Stimulated activated CD4-positive, alpha-beta T cell treated with anti-CD3 and anti-CD28 coated beads, Interleukin-4, amount 100 ng/mL, for 1 hour (primary cell): Measurements from ENCODE around the gene DMTF1.
A peak's percentile ranks its signal among the peaks of the same experiment; 100 is the strongest.
"Not testable (repeated sequence)": the region's sequence is repeated elsewhere in the genome, so short reads cannot be mapped to it uniquely, and the experiment has no call there.

ENCODE experiments used
- DNase-seq: peaks from one replicate; pipeline ENCODE4 v3.0.0-alpha.2; 2020

Gene DMTF1

GRCh38 chr7:87152112-87152896, at the start of gene DMTF1:
DMTF1 (plus strand) TSS chr7:87152453; CDS start chr7:87164942, 12,489 bp downstream.
- DNase-seq = peak; percentile 86

GRCh38 chr7:87105401-87105800, 46.9 kb upstream of the DMTF1 start:
- DNase-seq = no peak

DNA sequence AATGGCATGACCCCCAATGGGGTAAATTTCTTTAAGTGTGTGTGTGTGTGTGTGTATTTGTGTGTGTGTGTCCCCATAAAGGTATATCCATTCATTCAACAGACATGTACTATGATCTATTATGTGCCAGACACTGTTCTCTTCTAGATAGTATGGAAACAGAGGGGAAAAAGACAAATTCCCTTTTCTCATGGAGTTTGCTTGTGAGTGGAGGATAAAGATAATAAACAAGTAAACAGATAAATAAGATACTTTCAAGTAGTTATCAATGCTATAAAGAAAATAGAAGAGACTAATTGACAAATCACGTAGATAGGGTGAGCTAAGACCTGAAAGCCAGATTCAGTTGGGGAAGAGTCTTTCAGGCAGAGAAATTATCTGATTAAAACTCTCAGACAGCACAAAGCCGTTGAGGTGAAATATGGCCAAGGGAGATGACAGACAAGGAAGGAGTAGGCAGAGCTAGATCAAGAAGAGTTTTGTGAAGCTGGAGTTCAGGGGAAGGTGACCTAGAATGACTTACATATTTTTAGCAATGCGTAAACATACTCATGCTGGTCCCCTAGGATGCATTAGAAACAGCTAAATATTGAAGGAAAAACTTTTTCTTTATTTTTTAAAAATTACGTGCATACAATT, 45.2 kb upstream of the DMTF1 start:
- DNase-seq = no peak

GRCh38 chr7:87107949-87108776, 44.1 kb upstream of the DMTF1 start:
- no peak for DNase-seq

GRCh38 chr7:87110778-87111177, 41.5 kb upstream of the DMTF1 start:
- DNase-seq = no peak

DNA sequence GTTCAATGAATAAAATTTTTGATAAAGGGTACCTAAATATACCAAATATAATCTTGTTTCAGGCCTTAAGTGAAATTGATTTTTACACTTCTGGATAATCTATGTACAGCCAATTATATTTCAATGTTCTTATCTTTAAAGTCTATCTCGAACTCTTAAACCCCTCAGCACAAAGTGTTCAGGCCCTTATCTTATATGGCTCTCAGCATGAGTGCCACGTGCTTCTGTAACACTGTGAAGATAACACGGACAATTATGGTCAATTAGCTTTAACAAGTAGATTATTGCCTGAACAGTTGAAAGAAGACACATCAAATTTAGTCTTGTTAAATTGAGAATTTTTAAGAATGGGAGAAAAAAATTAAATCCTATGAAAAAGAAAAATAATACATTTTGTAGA, 40.4 kb upstream of the DMTF1 start:
- no peak for DNase-seq

GRCh38 chr7:87113077-87113476, 39.2 kb upstream of the DMTF1 start:
- DNase-seq = no peak

DNA sequence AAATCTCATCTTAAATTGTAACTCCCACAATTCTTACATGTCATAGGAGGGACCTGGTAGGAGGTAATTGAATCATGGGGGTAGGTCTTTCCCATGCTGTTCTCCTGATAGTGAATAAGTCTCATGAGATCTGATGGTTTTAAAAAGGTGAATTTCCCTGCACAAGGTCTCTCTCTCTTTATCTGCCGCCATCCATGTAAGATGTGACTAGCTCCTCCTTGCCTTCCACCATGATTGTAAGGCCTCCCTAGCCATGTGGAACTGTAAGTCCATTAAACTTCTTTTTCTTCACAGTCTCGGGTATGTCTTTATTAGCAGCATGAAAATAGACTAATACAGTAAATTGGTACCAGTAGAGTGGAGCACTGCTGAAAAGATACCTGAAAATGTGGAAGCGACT, 38.3 kb upstream of the DMTF1 start:
- DNase-seq = not testable (repeated sequence)

- not testable (repeated sequence) for DNase-seq
Observed at GRCh38 chr7:87115772-87116171, 36.5 kb upstream of the DMTF1 start.

- no peak for DNase-seq
Observed at GRCh38 chr7:87116315-87116714, 35.9 kb upstream of the DMTF1 start.

GRCh38 chr7:87119581-87119980, 32.7 kb upstream of the DMTF1 start:
- DNase-seq = no peak

DNA sequence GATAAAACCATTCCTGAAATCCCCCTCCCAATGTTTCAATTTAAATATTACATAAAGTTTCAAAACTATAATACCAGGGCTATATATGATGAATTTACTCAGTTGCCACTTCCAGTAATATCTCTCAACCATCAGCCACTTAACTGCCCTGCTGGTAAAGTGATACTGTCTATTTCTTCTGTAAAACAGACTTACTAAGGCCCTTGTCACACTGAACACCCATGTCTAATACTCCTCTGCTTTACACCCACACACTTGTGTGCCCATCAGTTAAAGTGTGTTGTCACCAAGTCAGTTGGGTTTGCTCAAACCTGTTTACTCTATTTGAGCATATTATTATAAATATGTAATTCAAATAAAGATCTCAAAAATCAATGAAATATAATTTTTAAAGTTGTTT, 29.1 kb upstream of the DMTF1 start:
- no peak for DNase-seq

DNA sequence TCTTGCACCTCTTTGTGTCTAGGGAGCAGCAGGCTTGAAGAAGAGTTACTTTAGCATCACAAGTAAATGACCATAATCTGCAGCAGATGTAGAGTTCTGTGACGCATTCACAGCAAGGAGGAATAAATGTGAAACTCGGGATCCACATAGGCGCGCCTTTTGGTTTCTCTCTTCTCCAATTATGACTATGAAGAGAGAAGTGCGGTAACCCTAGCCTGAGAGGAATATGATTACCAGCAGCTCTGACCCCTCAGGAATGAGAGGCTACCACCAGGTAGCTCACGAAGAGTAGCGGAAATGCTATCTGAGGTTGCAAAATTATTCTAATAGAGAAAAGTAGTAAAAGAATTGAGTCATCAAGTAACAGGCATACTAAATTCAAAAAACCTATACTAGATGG, 25.2 kb upstream of the DMTF1 start:
- no peak for DNase-seq

DNA sequence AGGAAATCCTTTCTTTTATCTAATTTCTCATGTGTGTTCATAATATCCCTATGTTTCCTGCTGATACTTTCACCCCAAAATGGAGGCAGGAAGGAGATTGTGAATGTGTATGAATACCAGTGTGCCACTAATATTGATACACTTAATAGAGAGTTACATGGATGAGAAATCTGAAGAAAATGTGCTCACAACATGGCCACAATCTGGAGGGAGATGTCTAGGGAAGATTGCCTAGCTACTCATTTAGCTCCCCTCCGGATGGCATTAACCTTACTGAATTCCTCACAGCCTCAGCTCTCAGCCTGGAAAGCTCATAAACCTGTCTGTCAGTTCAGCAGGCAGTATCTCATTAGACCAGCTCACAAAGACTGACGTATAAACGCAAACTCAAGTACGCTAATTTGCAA, 23.4 kb upstream of the DMTF1 start:
- no peak for DNase-seq

GRCh38 chr7:87129332-87129731, 22.9 kb upstream of the DMTF1 start:
- DNase-seq = no peak

- DNase-seq = no peak
Observed at GRCh38 chr7:87129848-87130247, 22.4 kb upstream of the DMTF1 start.

DNA sequence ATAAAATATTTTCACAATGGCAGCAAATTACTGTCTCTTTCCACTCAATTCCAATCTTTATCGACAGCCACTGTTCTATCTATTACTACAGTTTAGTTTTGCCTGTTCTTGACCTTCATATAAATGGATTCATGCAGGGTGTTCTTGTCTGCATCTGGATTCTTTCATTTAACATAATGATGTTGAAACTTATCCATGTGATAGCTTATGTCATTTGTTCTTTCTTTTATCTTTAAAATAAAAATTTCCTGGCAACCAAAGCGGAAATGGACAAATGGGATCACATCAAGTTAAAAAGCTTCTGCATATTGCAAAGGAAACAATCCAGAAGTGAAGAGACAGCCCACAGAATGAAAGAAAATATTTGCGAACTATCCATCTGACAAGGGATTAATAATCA, 20.5 kb upstream of the DMTF1 start:
- no peak for DNase-seq

GRCh38 chr7:87137271-87137670, 15.0 kb upstream of the DMTF1 start:
- DNase-seq = no peak

- no peak for DNase-seq
Observed at GRCh38 chr7:87139514-87139913, 12.7 kb upstream of the DMTF1 start.

- no peak for DNase-seq
Observed at GRCh38 chr7:87140271-87140748, 11.9 kb upstream of the DMTF1 start.

- no peak for DNase-seq
Observed at GRCh38 chr7:87144173-87144657, 8.0 kb upstream of the DMTF1 start.

DNA sequence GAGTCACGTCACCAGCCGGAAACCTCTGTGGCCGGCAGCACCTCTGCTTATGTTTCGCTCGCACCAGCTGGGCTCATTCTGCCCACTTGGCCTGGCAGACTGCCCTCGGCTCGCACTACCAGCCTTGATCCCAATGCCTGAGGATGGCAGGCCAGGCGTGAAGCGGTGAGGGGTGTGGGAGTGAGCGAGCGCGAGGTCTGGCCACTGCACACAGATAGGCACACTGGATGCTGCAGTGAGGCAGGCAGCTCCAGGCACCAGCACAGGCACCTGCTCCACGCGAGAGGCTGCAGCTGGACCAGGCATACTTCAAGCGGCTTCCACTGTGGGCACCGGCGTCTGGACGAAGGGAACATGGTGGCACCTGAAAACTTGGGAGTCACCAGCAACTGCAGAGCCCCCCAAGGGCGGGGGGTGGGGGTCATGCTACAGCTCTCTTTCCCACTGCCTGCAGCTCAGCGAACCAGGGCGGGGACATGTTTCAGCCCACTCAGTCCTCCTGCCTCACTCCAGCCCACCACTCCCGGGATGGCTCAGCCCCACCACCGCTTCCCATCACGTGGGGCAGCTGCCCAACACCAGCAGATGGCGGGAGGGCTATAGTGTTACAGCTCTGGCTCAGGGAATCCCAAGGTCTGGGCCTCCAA, 5.4 kb upstream of the DMTF1 start:
- DNase-seq = no peak

DNA sequence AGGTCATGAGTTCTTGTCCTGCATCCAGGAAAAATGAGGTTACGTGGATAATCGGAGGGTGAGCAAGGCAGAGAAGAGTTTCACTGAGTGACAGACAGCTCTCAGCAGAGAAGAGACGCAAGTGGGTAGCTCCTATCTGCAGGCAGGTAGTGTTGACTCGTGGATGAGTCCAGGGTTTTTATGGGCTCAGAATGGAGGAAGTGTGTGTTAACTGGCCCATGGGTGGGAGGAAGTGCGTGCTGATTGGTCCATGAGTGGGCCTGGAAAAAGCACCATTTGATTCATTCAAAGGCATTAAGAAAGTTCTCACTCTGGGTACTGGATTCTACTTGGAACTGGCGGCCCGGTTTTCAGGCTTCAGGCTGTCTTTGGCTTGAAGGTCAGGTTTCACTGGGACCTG, 4.8 kb upstream of the DMTF1 start:
- DNase-seq = no peak
